HEK293 (cell line): ENCODE measurements around the gene SLC44A5.
A peak's percentile ranks its signal among the peaks of the same experiment; 100 is the strongest.

Source experiments
- CTCF ChIA-PET: fragments of 350-600 bp; formaldehyde crosslinking; extraction: SDS; loops from one replicate; lab custom pipeline; 2021; ENCODE audit warnings: antibody characterized with exemption; lab: Yijun Ruan, JAX
- POLR2A ChIA-PET: fragments of 300-600 bp; formaldehyde crosslinking; extraction: SDS; loops from one replicate; lab custom pipeline; 2020; ENCODE audit warnings: antibody characterized with exemption, inconsistent platforms; lab: Yijun Ruan, JAX
- H3K27ac ChIP-seq: fragments of 200-500 bp; sonication (Bioruptor generic); 2 replicates; pipeline ENCODE4 v1.5.1; 2014; ENCODE audit warnings: low read depth, low read length, control low read depth, inconsistent platforms; ENCODE audit errors: extremely low read depth
- H3K36me3 ChIP-seq, 2 experiments: fragments of 200-500 bp in 1 of 2; sonication (Bioruptor generic) in 1 of 2; 1 replicate in 1 of 2; 2 replicates in 1 of 2; pipeline ENCODE4 v1.5.1; 2014 to 2017; ENCODE audit warnings: inconsistent platforms in 2 of 2, low read length in 2 of 2; ENCODE audit not compliant: control insufficient read depth in 2 of 2, insufficient read depth in 1 of 2
- H3K4me1 ChIP-seq: fragments of 200-500 bp; sonication (Bioruptor generic); 2 replicates; pipeline ENCODE4 v1.5.1; 2014; ENCODE audit warnings: mild to moderate bottlenecking, low read length, inconsistent platforms; ENCODE audit not compliant: control insufficient read depth, insufficient read depth
- H3K4me3 ChIP-seq: 2 replicates; pipeline ENCODE4 v1.5.1; 2011; ENCODE audit warnings: low read depth, mild to moderate bottlenecking, control low read depth, low read length, moderate library complexity
- H3K9me3 ChIP-seq: fragments of 200-500 bp; sonication (Bioruptor generic); 2 replicates; pipeline ENCODE4 v1.5.1; 2014; ENCODE audit warnings: low read depth, low read length, inconsistent platforms; ENCODE audit not compliant: control insufficient read depth, insufficient read depth
- ATF2 ChIP-seq: fragments of 450-650 bp; formaldehyde crosslinking; IDR thresholded peaks from 2 replicates; pipeline ENCODE4 v1.5.1; 2016; ENCODE audit warnings: missing biosample characterization, missing genetic modification characterization, low read depth
- KLF16 ChIP-seq: fragments of 450-650 bp; formaldehyde crosslinking; IDR thresholded peaks from 2 replicates; pipeline ENCODE4 v1.5.1; 2017; ENCODE audit warnings: missing biosample characterization, missing genetic modification characterization
- OSR2 ChIP-seq: fragments of 450-650 bp; formaldehyde crosslinking; IDR thresholded peaks from 2 replicates; pipeline ENCODE4 v1.5.1; 2016; ENCODE audit warnings: missing biosample characterization, missing genetic modification characterization
- OVOL3 ChIP-seq: fragments of 450-650 bp; formaldehyde crosslinking; IDR thresholded peaks from 2 replicates; pipeline ENCODE4 v1.5.1; 2016; ENCODE audit warnings: missing biosample characterization, missing genetic modification characterization
- PATZ1 ChIP-seq: fragments of 450-650 bp; formaldehyde crosslinking; IDR thresholded peaks from 2 replicates; pipeline ENCODE4 v1.5.1; 2016; ENCODE audit warnings: missing biosample characterization, missing genetic modification characterization
- PRDM10 ChIP-seq: fragments of 450-650 bp; formaldehyde crosslinking; IDR thresholded peaks from 2 replicates; pipeline ENCODE4 v1.5.1; 2016; ENCODE audit warnings: missing biosample characterization, missing genetic modification characterization
- ZBTB44 ChIP-seq: fragments of 450-650 bp; IDR thresholded peaks from 2 replicates; pipeline ENCODE4 v1.5.1; 2018; ENCODE audit warnings: missing biosample characterization, mild to moderate bottlenecking, missing genetic modification characterization
- ZFP37 ChIP-seq: fragments of 450-650 bp; formaldehyde crosslinking; IDR thresholded peaks from 2 replicates; pipeline ENCODE4 v1.5.1; 2016; ENCODE audit warnings: missing biosample characterization, missing genetic modification characterization
- ZFP41 ChIP-seq: fragments of 450-650 bp; formaldehyde crosslinking; IDR thresholded peaks from 2 replicates; pipeline ENCODE4 v1.5.1; 2016; ENCODE audit warnings: missing biosample characterization, missing genetic modification characterization, borderline replicate concordance
- ZNF121 ChIP-seq: fragments of 450-650 bp; formaldehyde crosslinking; IDR thresholded peaks from 2 replicates; pipeline ENCODE4 v1.5.1; 2016; ENCODE audit warnings: missing biosample characterization, missing genetic modification characterization
- ZNF148 ChIP-seq: fragments of 450-650 bp; formaldehyde crosslinking; IDR thresholded peaks from 2 replicates; pipeline ENCODE4 v1.5.0; 2017; ENCODE audit warnings: missing biosample characterization, missing genetic modification characterization, borderline replicate concordance
- ZNF26 ChIP-seq: fragments of 450-650 bp; formaldehyde crosslinking; IDR thresholded peaks from 2 replicates; pipeline ENCODE4 v1.5.1; 2016; ENCODE audit warnings: missing biosample characterization, missing genetic modification characterization
- ZNF398 ChIP-seq: fragments of 450-650 bp; formaldehyde crosslinking; IDR thresholded peaks from 2 replicates; pipeline ENCODE4 v1.5.1; 2017; ENCODE audit warnings: missing biosample characterization, missing genetic modification characterization
- ZNF433 ChIP-seq: fragments of 450-650 bp; formaldehyde crosslinking; IDR thresholded peaks from 2 replicates; pipeline ENCODE4 v1.5.1; 2016; ENCODE audit warnings: missing biosample characterization, missing genetic modification characterization, low read depth
- ZNF501 ChIP-seq: fragments of 450-650 bp; formaldehyde crosslinking; IDR thresholded peaks from 2 replicates; pipeline ENCODE4 v1.5.1; 2016; ENCODE audit warnings: missing biosample characterization, missing genetic modification characterization
- ZNF548 ChIP-seq: fragments of 450-650 bp; formaldehyde crosslinking; IDR thresholded peaks from 2 replicates; pipeline ENCODE4 v1.5.1; 2016; ENCODE audit warnings: missing biosample characterization, missing genetic modification characterization
- ZNF549 ChIP-seq: fragments of 450-650 bp; IDR thresholded peaks from 2 replicates; pipeline ENCODE4 v1.5.1; 2018; ENCODE audit warnings: missing biosample characterization, missing genetic modification characterization, mild to moderate bottlenecking, inconsistent platforms, moderate library complexity
- ZNF677 ChIP-seq: fragments of 450-650 bp; IDR thresholded peaks from 2 replicates; pipeline ENCODE4 v1.5.0; 2018; ENCODE audit warnings: missing biosample characterization, mild to moderate bottlenecking, missing genetic modification characterization, moderate library complexity
- ZNF777 ChIP-seq: fragments of 450-650 bp; formaldehyde crosslinking; IDR thresholded peaks from 2 replicates; pipeline ENCODE4 v1.5.1; 2017; ENCODE audit warnings: missing biosample characterization, missing genetic modification characterization, borderline replicate concordance
- ZSCAN30 ChIP-seq: fragments of 450-650 bp; IDR thresholded peaks from 2 replicates; pipeline ENCODE4 v1.5.1; 2018; ENCODE audit warnings: missing biosample characterization, mild to moderate bottlenecking, missing genetic modification characterization, moderate library complexity

Gene SLC44A5

GRCh38 chr1:75615613-75616435 is 4.9 kb upstream of the SLC44A5 start:
- H3K36me3 ChIP-seq, result no peaks in the 10 kb centered on the region
- H3K9me3 ChIP-seq, result no peaks in the 10 kb centered on the region
- peak overlapping the region; percentile 90 for H3K4me3 ChIP-seq
- peak overlapping the region; percentile 59 for H3K27ac ChIP-seq
- ChIA-PET CTCF (interaction anchor here (0.7 to 2.6 kb wide), 8 partner anchors 8 to 877 kb away, joined by 3 to 14 read pairs (median 4); no protein-coding TSS in a partner anchor), POLR2A (interaction anchor here (0.7 to 1.3 kb wide), 2 partner anchors 165 to 350 kb away, joined by 3 read pairs; no protein-coding TSS in a partner anchor)
- H3K4me1 ChIP-seq, result peaks cover 13% of the 10 kb centered on the region
- no peak for TF ChIP-seq ZNF677
- no peak for TF ChIP-seq OVOL3 (tag by site-specific recombination)
- TF ChIP-seq ZNF148 (tag by site-specific recombination), result no peak
- 0 out of 2 replicates have a peak, but pooled peaks have one; percentile 14 for TF ChIP-seq ZNF549
- peak; percentile 49; the same call in 1 of the 2 replicates for TF ChIP-seq KLF16 (tag by site-specific recombination)
- no peak for TF ChIP-seq ZFP41
- TF ChIP-seq ZNF548 (tag by site-specific recombination), result no peak
- TF ChIP-seq PRDM10 (tag by site-specific recombination), result peak; percentile 74
- TF ChIP-seq ZNF501 (tag by site-specific recombination), result no peak
- peak; percentile 23; the same call in 1 of the 2 replicates for TF ChIP-seq OSR2
- TF ChIP-seq ZNF26 (tag by site-specific recombination), result no peak
- peak; percentile 36; the same call in 1 of the 2 replicates for TF ChIP-seq PATZ1 (tag by site-specific recombination)
- TF ChIP-seq ZNF433 (tag by site-specific recombination), result no peak
- TF ChIP-seq ZFP37 (tag by site-specific recombination), result 0 out of 2 replicates have a peak, but pooled peaks have one; percentile 46
- peak; percentile 88 for TF ChIP-seq ZNF398 (tag by site-specific recombination)
- TF ChIP-seq ZNF121, result no peak
- 0 out of 2 replicates have a peak, but pooled peaks have one; percentile 26 for TF ChIP-seq ZSCAN30 (tag by site-specific recombination)
- no peak for TF ChIP-seq ATF2 (tag by site-specific recombination)
- 0 out of 2 replicates have a peak, but pooled peaks have one; percentile 23 for TF ChIP-seq ZBTB44 (tag by site-specific recombination)
- 0 out of 2 replicates have a peak, but pooled peaks have one; percentile 13 for TF ChIP-seq ZNF777
